Endothelial cell of umbilical vein (primary cell): ENCODE measurements around the gene ANKEF1. TPM values are rescaled to one million over a fixed set of nuclear protein-coding genes. Genes with fewer than 3 reads are reported as not detected.

Experiments
- BruUV-seq: library from RNA; stranded (reverse); fragments of 400-500 nt; replicated peaks from 2 replicates; lab custom pipeline; 2021; lab: Mats Ljungman, UMichigan
- CTCF ChIA-PET: fragments of 300-600, 350-600 bp; sonication (Branson Sonifier 250); formaldehyde crosslinking; loops from one replicate; lab custom pipeline; 2021; ENCODE audit warnings: antibody characterized with exemption, inconsistent platforms; lab: Charles Lee
- POLR2A ChIA-PET: fragments of 300-600, 350-600 bp; sonication (Branson Sonifier 250); formaldehyde crosslinking; loops from one replicate; lab custom pipeline; 2021; ENCODE audit warnings: antibody characterized with exemption, inconsistent platforms; lab: Charles Lee
- DNase-seq: peaks from one replicate; pipeline ENCODE4 v3.0.0-alpha.2; 2011; ENCODE audit warnings: low read depth, low spot score
- FAIRE-seq: peaks from 2 replicates; lab custom pipeline; 2011; peaks lifted over from hg19 to GRCh38; lab: Jason Lieb, UNC
- H2AFZ ChIP-seq: 2 replicates; pipeline ENCODE4 v1.6.0; 2012; ENCODE audit warnings: low read depth, low read length, control low read depth, inconsistent platforms
- H3K27ac ChIP-seq: 2 replicates; pipeline ENCODE4 v1.5.1; 2011; ENCODE audit warnings: low read depth, mild to moderate bottlenecking, control low read depth, low read length, moderate library complexity; ENCODE audit not compliant: insufficient read depth
- H3K27me3 ChIP-seq, 2 experiments: 2 replicates each; pipeline versions ENCODE4 v1.6.0 to v1.6.1; 2011; ENCODE audit warnings: low read length in 2 of 2, mixed read lengths in 1 of 2; ENCODE audit not compliant: control insufficient read depth in 2 of 2, insufficient read depth in 2 of 2
- H3K36me3 ChIP-seq, 2 experiments: 2 replicates in 1 of 2; 3 replicates in 1 of 2; pipeline ENCODE4 v1.5.1; 2011; ENCODE audit warnings: low read length in 2 of 2, mild to moderate bottlenecking in 1 of 2, moderate library complexity in 1 of 2; ENCODE audit not compliant: control insufficient read depth in 2 of 2, insufficient read depth in 2 of 2; ENCODE audit errors: extremely low read depth in 1 of 2
- H3K4me1 ChIP-seq: 3 replicates; pipeline ENCODE4 v1.5.1; 2011; ENCODE audit warnings: mild to moderate bottlenecking, low read length; ENCODE audit not compliant: control insufficient read depth, insufficient read depth; ENCODE audit errors: extremely low read depth
- H3K4me2 ChIP-seq: 2 replicates; pipeline ENCODE4 v1.6.1; 2011; ENCODE audit warnings: low read length, control low read depth, mixed read lengths; ENCODE audit not compliant: insufficient read depth
- H3K4me3 ChIP-seq, 3 experiments: fragments of 200-600 bp in 1 of 3; sonication (generic), shearing (Covaris generic) in 1 of 3; replicated peaks in 1 of 3; 2 replicates each; pipeline ENCODE4 v1.5.1; 2011 to 2016; ENCODE audit warnings: control low read depth in 3 of 3, low read length in 3 of 3, mild to moderate bottlenecking in 2 of 3, inconsistent platforms in 1 of 3, low read depth in 1 of 3, moderate library complexity in 1 of 3; ENCODE audit not compliant: insufficient read depth in 1 of 3
- H3K79me2 ChIP-seq: 2 replicates; pipeline ENCODE4 v1.6.0; 2012; ENCODE audit warnings: low read length, inconsistent platforms; ENCODE audit not compliant: control insufficient read depth, insufficient read depth
- H3K9ac ChIP-seq: replicated peaks from 2 replicates; pipeline ENCODE3; 2011; ENCODE audit warnings: low read length, control low read depth; ENCODE audit not compliant: insufficient read depth; ENCODE audit errors: extremely low read depth
- H3K9me1 ChIP-seq: replicated peaks from 3 replicates; pipeline ENCODE4 v1.6.0; 2011; ENCODE audit warnings: mild to moderate bottlenecking, low read length; ENCODE audit not compliant: control insufficient read depth, insufficient read depth; ENCODE audit errors: extremely low read depth
- H3K9me3 ChIP-seq: replicated peaks from 2 replicates; pipeline ENCODE4 v1.5.1; 2012; ENCODE audit warnings: low read length, inconsistent platforms; ENCODE audit not compliant: control insufficient read depth, insufficient read depth
- H4K20me1 ChIP-seq: replicated peaks from 2 replicates; pipeline ENCODE3; 2011; ENCODE audit warnings: mild to moderate bottlenecking, low read length; ENCODE audit not compliant: control insufficient read depth, insufficient read depth; ENCODE audit errors: extremely low read depth
- EZH2 ChIP-seq: IDR thresholded peaks from 2 replicates; pipeline ENCODE4 v1.6.1; 2012; ENCODE audit warnings: borderline replicate concordance, low read depth, mild to moderate bottlenecking, moderate library complexity, low read length, inconsistent platforms; ENCODE audit not compliant: severe bottlenecking
- FOS ChIP-seq: IDR thresholded peaks from 2 replicates; pipeline ENCODE4 v1.6.1; 2011; ENCODE audit warnings: mild to moderate bottlenecking, low read length, moderate library complexity, borderline replicate concordance; ENCODE audit not compliant: insufficient read depth
- GATA2 ChIP-seq: IDR thresholded peaks from 2 replicates; pipeline ENCODE4 v1.7.0; 2011; ENCODE audit warnings: low read depth, mild to moderate bottlenecking, moderate library complexity, mixed read lengths, low read length; ENCODE audit not compliant: insufficient read length, insufficient read depth
- JUN ChIP-seq: IDR thresholded peaks from 2 replicates; pipeline ENCODE4 v1.6.1; 2011; ENCODE audit warnings: borderline replicate concordance, low read depth; ENCODE audit not compliant: insufficient read length, insufficient read depth
- MYC ChIP-seq: IDR thresholded peaks from one replicate; pipeline ENCODE4 v1.6.1; 2011; ENCODE audit warnings: mild to moderate bottlenecking, low read depth, low read length
- POLR2A ChIP-seq: IDR thresholded peaks from 2 replicates; pipeline ENCODE4 v1.6.1; 2012; ENCODE audit warnings: low read depth, mild to moderate bottlenecking, control low read depth, low read length
- POLR2AphosphoS5 ChIP-seq: IDR thresholded peaks from 2 replicates; pipeline ENCODE4 v1.6.1; 2012; ENCODE audit warnings: low read depth, mild to moderate bottlenecking, control low read depth, low read length, moderate library complexity; ENCODE audit not compliant: insufficient read depth
- dilution Hi-C: fragments of 300-500 bp; cut with MboI; formaldehyde crosslinking; loops from one replicate; pipeline ENCODE4 v1.15.0; 2019; ENCODE audit warnings: low sequenced_read_pairs; ENCODE audit not compliant: extremely low pct_ligation_motif_present
- intact Hi-C: fragments of 100-400 bp; cut with micrococcal nuclease; formaldehyde crosslinking; loops from one replicate; pipeline ENCODE4 v1.10.0; 2022
- polyA plus RNA-seq, 4 experiments: library from polyadenylated mRNA; depleted of rRNA in 3 of 4; stranded (reverse) in 3 of 4; unstranded in 1 of 4; fragments of >200 nt; gene quantifications; 2 replicates each; pipeline versions ENCODE4 v1.2.1 to v1.2.3, GENCODE V29; 2011 to 2012; ENCODE audit warnings: missing spikeins in 1 of 4
- total RNA-seq: library from RNA; stranded (reverse); gene quantifications from 2 replicates; pipeline ENCODE4 v1.2.3, GENCODE V29; 2021
- TF ChIP-seq, protein P1 (sequence below), 2 donors: IDR thresholded peaks; 1 replicate in 1 of 2; 2 replicates in 1 of 2; pipeline ENCODE4 v1.5.1; 2011; ENCODE audit warnings: low read length in 2 of 2, mild to moderate bottlenecking in 2 of 2, moderate library complexity in 2 of 2, control low read depth in 1 of 2, inconsistent platforms in 1 of 2, low read depth in 1 of 2; ENCODE audit not compliant: insufficient read depth in 1 of 2; ENCODE audit errors: extremely low read depth in 1 of 2
- TF ChIP-seq, protein P2 (sequence below): IDR thresholded peaks from 2 replicates; pipeline ENCODE4 v1.6.1; 2011; ENCODE audit not compliant: insufficient read depth, insufficient read length

Gene ANKEF1
- total and polyA plus RNA-seq, 2 donors (not counting 3 experiments of a cell fraction or from before 2014, with no cell fraction given), result 0.58 to 2.4 TPM

DNA sequence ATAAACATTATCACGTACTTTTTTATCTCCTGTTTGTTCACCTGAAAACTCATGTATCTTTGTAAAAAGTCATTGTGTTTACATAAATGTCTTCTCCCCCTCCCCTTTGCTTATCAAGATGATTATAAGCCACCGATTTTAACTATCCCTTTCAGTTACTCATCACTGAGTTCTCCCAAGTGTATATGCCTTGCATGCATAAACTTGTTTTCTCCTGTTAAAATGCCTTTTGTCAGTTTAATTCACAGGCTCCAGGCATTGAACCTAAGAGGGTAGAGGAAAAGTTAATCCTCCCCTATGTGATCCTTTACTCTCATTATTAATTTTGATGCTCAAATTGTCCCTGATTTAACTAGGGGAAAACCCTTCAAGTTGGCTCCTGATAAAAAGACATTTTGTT lies 24.2 kb downstream of the ANKEF1 start:
- no peaks in the 10 kb centered on the region for H4K20me1 ChIP-seq
- H3K4me3 ChIP-seq, result no peak overlapping the region
- CTCF ChIA-PET, result no interaction called here
- H3K4me1 ChIP-seq, result no peaks in the 10 kb centered on the region
- intact Hi-C loops (no loop called here), dilution Hi-C loops (no loop called here)
- TF ChIP-seq FOS (no peak), GATA2 (no peak), MYC (no peak), POLR2AphosphoS5 (no peak), JUN (no peak), EZH2 (no peak), POLR2A (no peak)
- TF ChIP-seq, protein P1, sequence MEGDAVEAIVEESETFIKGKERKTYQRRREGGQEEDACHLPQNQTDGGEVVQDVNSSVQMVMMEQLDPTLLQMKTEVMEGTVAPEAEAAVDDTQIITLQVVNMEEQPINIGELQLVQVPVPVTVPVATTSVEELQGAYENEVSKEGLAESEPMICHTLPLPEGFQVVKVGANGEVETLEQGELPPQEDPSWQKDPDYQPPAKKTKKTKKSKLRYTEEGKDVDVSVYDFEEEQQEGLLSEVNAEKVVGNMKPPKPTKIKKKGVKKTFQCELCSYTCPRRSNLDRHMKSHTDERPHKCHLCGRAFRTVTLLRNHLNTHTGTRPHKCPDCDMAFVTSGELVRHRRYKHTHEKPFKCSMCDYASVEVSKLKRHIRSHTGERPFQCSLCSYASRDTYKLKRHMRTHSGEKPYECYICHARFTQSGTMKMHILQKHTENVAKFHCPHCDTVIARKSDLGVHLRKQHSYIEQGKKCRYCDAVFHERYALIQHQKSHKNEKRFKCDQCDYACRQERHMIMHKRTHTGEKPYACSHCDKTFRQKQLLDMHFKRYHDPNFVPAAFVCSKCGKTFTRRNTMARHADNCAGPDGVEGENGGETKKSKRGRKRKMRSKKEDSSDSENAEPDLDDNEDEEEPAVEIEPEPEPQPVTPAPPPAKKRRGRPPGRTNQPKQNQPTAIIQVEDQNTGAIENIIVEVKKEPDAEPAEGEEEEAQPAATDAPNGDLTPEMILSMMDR (IDR thresholded peaks at IDR 0.05; ENCODE audit: extremely low read depth in 1 of 2, insufficient read depth in 1 of 2, low read depth in 1 of 2, low read length in 2 of 2), result no peak
- TF ChIP-seq, protein P2, sequence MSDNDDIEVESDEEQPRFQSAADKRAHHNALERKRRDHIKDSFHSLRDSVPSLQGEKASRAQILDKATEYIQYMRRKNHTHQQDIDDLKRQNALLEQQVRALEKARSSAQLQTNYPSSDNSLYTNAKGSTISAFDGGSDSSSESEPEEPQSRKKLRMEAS, result no peak
- no peak for DNase-seq
- no peaks in the 10 kb centered on the region for H3K79me2 ChIP-seq
- FAIRE-seq, result no peak
- no peak overlapping the region for H3K27ac ChIP-seq
- H2AFZ ChIP-seq, result no peak overlapping the region
- POLR2A ChIA-PET, result no interaction called here
- BruUV-seq, result no TSS peak
- no peak overlapping the region for H3K4me2 ChIP-seq
- no peak overlapping the region for H3K9ac ChIP-seq
- H3K9me3 ChIP-seq, result no peaks in the 10 kb centered on the region
- H3K36me3 ChIP-seq, result no peaks in the 10 kb centered on the region
- no peaks in the 10 kb centered on the region for H3K9me1 ChIP-seq
- H3K27me3 ChIP-seq, result peaks cover 0 to 1% of the 10 kb centered on the region in 2 experiments
